Measurements from ENCODE around the gene ELMO1.

Gene ELMO1

GRCh38 chr7:37069336-37069735, 379.3 kb downstream of the ELMO1 start:
- H3K4me3 Mint-ChIP-seq = peak overlapping the region; percentile 7

GRCh38 chr7:37068902-37069301, 379.8 kb downstream of the ELMO1 start:
- H3K27me3 Mint-ChIP-seq = no peaks in the 10 kb centered on the region
- peaks cover 4% of the 10 kb centered on the region for H3K9me3 Mint-ChIP-seq
- peaks cover 79% of the 10 kb centered on the region for H3K4me1 Mint-ChIP-seq (ENCODE audit: low read depth)
- peak overlapping the region; percentile 82 for H3K27ac Mint-ChIP-seq
- peaks cover 67% of the 10 kb centered on the region for H3K36me3 Mint-ChIP-seq (ENCODE audit: low read depth)
- H3K4me3 Mint-ChIP-seq = peak overlapping the region; percentile 7

More at GRCh38 chr7:37069336-37069735, 379.3 kb downstream of the ELMO1 start:
- no peaks in the 10 kb centered on the region for H3K27me3 Mint-ChIP-seq
- H3K9me3 Mint-ChIP-seq = peaks cover 4% of the 10 kb centered on the region
- H3K36me3 Mint-ChIP-seq (ENCODE audit: low read depth) = peaks cover 65% of the 10 kb centered on the region
- H3K4me1 Mint-ChIP-seq (ENCODE audit: low read depth) = peaks cover 78% of the 10 kb centered on the region
- H3K27ac Mint-ChIP-seq = peak overlapping the region; percentile 82

GRCh38 chr7:37068038-37068437, 380.6 kb downstream of the ELMO1 start:
- Mint-ChIP-seq H3K27ac (peak overlapping the region; percentile 11), H3K4me1 (ENCODE audit: low read depth) (peaks cover 81% of the 10 kb centered on the region)

GRCh38 chr7:37065779-37066271, 382.8 kb downstream of the ELMO1 start:
- peak overlapping the region; percentile 91 for H3K27ac Mint-ChIP-seq
- peaks cover 4% of the 10 kb centered on the region for H3K9me3 Mint-ChIP-seq
- H3K4me3 Mint-ChIP-seq = peak overlapping the region; percentile 8
- peaks cover 58% of the 10 kb centered on the region for H3K36me3 Mint-ChIP-seq (ENCODE audit: low read depth)
- peaks cover 74% of the 10 kb centered on the region for H3K4me1 Mint-ChIP-seq (ENCODE audit: low read depth)
- no peaks in the 10 kb centered on the region for H3K27me3 Mint-ChIP-seq

More at GRCh38 chr7:37068038-37068437, 380.6 kb downstream of the ELMO1 start:
- Mint-ChIP-seq H3K4me3 (no peak overlapping the region), H3K36me3 (ENCODE audit: low read depth) (peaks cover 69% of the 10 kb centered on the region), H3K9me3 (peaks cover 4% of the 10 kb centered on the region), H3K27me3 (no peaks in the 10 kb centered on the region)

GRCh38 chr7:37062560-37062859, 386.2 kb downstream of the ELMO1 start:
- Mint-ChIP-seq H3K27ac (no peak overlapping the region), H3K4me3 (no peak overlapping the region), H3K36me3 (ENCODE audit: low read depth) (peaks cover 57% of the 10 kb centered on the region), H3K27me3 (no peaks in the 10 kb centered on the region), H3K4me1 (ENCODE audit: low read depth) (peaks cover 42% of the 10 kb centered on the region), H3K9me3 (no peaks in the 10 kb centered on the region)

- Mint-ChIP-seq H3K36me3 (ENCODE audit: low read depth) (peaks cover 59% of the 10 kb centered on the region), H3K4me3 (no peak overlapping the region), H3K4me1 (ENCODE audit: low read depth) (peaks cover 41% of the 10 kb centered on the region), H3K27ac (no peak overlapping the region), H3K9me3 (no peaks in the 10 kb centered on the region), H3K27me3 (no peaks in the 10 kb centered on the region)
Measured at GRCh38 chr7:37061849-37062559, 386.7 kb downstream of the ELMO1 start.

- Mint-ChIP-seq H3K4me1 (ENCODE audit: low read depth) (no peaks in the 10 kb centered on the region), H3K4me3 (no peak overlapping the region), H3K27ac (no peak overlapping the region), H3K36me3 (ENCODE audit: low read depth) (peaks cover 64% of the 10 kb centered on the region), H3K9me3 (no peaks in the 10 kb centered on the region), H3K27me3 (no peaks in the 10 kb centered on the region)
Measured at GRCh38 chr7:37056234-37056912, 392.3 kb downstream of the ELMO1 start.

- Mint-ChIP-seq H3K27ac (no peak overlapping the region), H3K36me3 (ENCODE audit: low read depth) (peaks cover 56% of the 10 kb centered on the region), H3K9me3 (no peaks in the 10 kb centered on the region), H3K4me3 (no peak overlapping the region), H3K4me1 (ENCODE audit: low read depth) (no peaks in the 10 kb centered on the region), H3K27me3 (no peaks in the 10 kb centered on the region)
Measured at GRCh38 chr7:37054624-37055241, 393.9 kb downstream of the ELMO1 start.

- H3K27me3 Mint-ChIP-seq = no peaks in the 10 kb centered on the region
- H3K4me1 Mint-ChIP-seq (ENCODE audit: low read depth) = peaks cover 5% of the 10 kb centered on the region
- peaks cover 49% of the 10 kb centered on the region for H3K36me3 Mint-ChIP-seq (ENCODE audit: low read depth)
Measured at GRCh38 chr7:37052705-37053104, 396.0 kb downstream of the ELMO1 start.

GRCh38 chr7:37050801-37051200, 397.9 kb downstream of the ELMO1 start:
- Mint-ChIP-seq H3K36me3 (ENCODE audit: low read depth) (peaks cover 33% of the 10 kb centered on the region), H3K4me1 (ENCODE audit: low read depth) (peaks cover 9% of the 10 kb centered on the region), H3K4me3 (no peak overlapping the region), H3K9me3 (no peaks in the 10 kb centered on the region), H3K27me3 (no peaks in the 10 kb centered on the region), H3K27ac (no peak overlapping the region)

More at GRCh38 chr7:37052705-37053104, 396.0 kb downstream of the ELMO1 start:
- Mint-ChIP-seq H3K27ac (no peak overlapping the region), H3K4me3 (no peak overlapping the region), H3K9me3 (no peaks in the 10 kb centered on the region)

GRCh38 chr7:37048674-37049073, 400.0 kb downstream of the ELMO1 start:
- H3K36me3 Mint-ChIP-seq (ENCODE audit: low read depth) = peaks cover 37% of the 10 kb centered on the region
- no peaks in the 10 kb centered on the region for H3K9me3 Mint-ChIP-seq
- H3K4me3 Mint-ChIP-seq = no peak overlapping the region
- no peaks in the 10 kb centered on the region for H3K27me3 Mint-ChIP-seq
- peaks cover 11% of the 10 kb centered on the region for H3K4me1 Mint-ChIP-seq (ENCODE audit: low read depth)
- no peak overlapping the region for H3K27ac Mint-ChIP-seq

- H3K9me3 Mint-ChIP-seq = no peaks in the 10 kb centered on the region
- H3K4me3 Mint-ChIP-seq = no peak overlapping the region
- H3K36me3 Mint-ChIP-seq (ENCODE audit: low read depth) = peaks cover 47% of the 10 kb centered on the region
- peaks cover 11% of the 10 kb centered on the region for H3K4me1 Mint-ChIP-seq (ENCODE audit: low read depth)
- no peak overlapping the region for H3K27ac Mint-ChIP-seq
- H3K27me3 Mint-ChIP-seq = no peaks in the 10 kb centered on the region
Measured at GRCh38 chr7:37047260-37047659, 401.4 kb downstream of the ELMO1 start.

- Mint-ChIP-seq H3K36me3 (ENCODE audit: low read depth) (peaks cover 47% of the 10 kb centered on the region), H3K27ac (no peak overlapping the region), H3K4me3 (no peak overlapping the region), H3K4me1 (ENCODE audit: low read depth) (peaks cover 11% of the 10 kb centered on the region), H3K27me3 (no peaks in the 10 kb centered on the region), H3K9me3 (peaks cover 1% of the 10 kb centered on the region)
Measured at GRCh38 chr7:37046531-37047079, 402.1 kb downstream of the ELMO1 start.

GRCh38 chr7:37045681-37046179, 402.9 kb downstream of the ELMO1 start:
- peaks cover 8% of the 10 kb centered on the region for H3K9me3 Mint-ChIP-seq
- peaks cover 11% of the 10 kb centered on the region for H3K4me1 Mint-ChIP-seq (ENCODE audit: low read depth)
- H3K36me3 Mint-ChIP-seq (ENCODE audit: low read depth) = peaks cover 47% of the 10 kb centered on the region
- H3K27ac Mint-ChIP-seq = no peak overlapping the region
- H3K4me3 Mint-ChIP-seq = no peak overlapping the region
- H3K27me3 Mint-ChIP-seq = no peaks in the 10 kb centered on the region

GRCh38 chr7:37041461-37041860, 407.2 kb downstream of the ELMO1 start:
- no peaks in the 10 kb centered on the region for H3K27me3 Mint-ChIP-seq
- H3K27ac Mint-ChIP-seq = no peak overlapping the region
- peaks cover 16% of the 10 kb centered on the region for H3K9me3 Mint-ChIP-seq
- peaks cover 5% of the 10 kb centered on the region for H3K4me1 Mint-ChIP-seq (ENCODE audit: low read depth)
- H3K36me3 Mint-ChIP-seq (ENCODE audit: low read depth) = peaks cover 71% of the 10 kb centered on the region
- no peak overlapping the region for H3K4me3 Mint-ChIP-seq

Data from stimulated activated naive CD8-positive, alpha-beta T cell treated with anti-CD3 and anti-CD28 coated beads, Interleukin-15, Interleukin-2, amounts not matched to agents 100 ng/mL and 50 ng/mL, for 24 hours (primary cell).